Endodermal cell (in vitro differentiated cells): Measurements from ENCODE around the gene ACVR1. TPM values are rescaled to one million over a fixed set of nuclear protein-coding genes. Genes with fewer than 3 reads are reported as not detected.

Source experiments
- DNase-seq: peaks from one replicate; pipeline ENCODE4 v3.0.0-alpha.2; 2017
- H3K27ac ChIP-seq: 2 replicates; pipeline ENCODE4 v1.5.1; 2013; ENCODE audit warnings: mild to moderate bottlenecking, low read depth, low read length, moderate library complexity
- H3K27me3 ChIP-seq: 2 replicates; pipeline ENCODE4 v1.6.1; 2013; ENCODE audit warnings: mild to moderate bottlenecking, low read length, moderate library complexity; ENCODE audit not compliant: insufficient read depth, control insufficient read depth, poor library complexity, severe bottlenecking
- H3K36me3 ChIP-seq: 2 replicates; pipeline ENCODE4 v1.7.0; 2013; ENCODE audit warnings: mild to moderate bottlenecking, low read length, moderate library complexity; ENCODE audit not compliant: control insufficient read depth, insufficient read depth
- H3K4me1 ChIP-seq: one replicate; pipeline ENCODE4 v1.7.0; 2013; ENCODE audit warnings: low read length; ENCODE audit not compliant: control insufficient read depth, insufficient read depth
- H3K4me3 ChIP-seq: 2 replicates; pipeline ENCODE4 v1.5.1; 2013; ENCODE audit warnings: mild to moderate bottlenecking, low read length, moderate library complexity
- H3K9ac ChIP-seq: 2 replicates; pipeline ENCODE4 v1.6.1; 2013; ENCODE audit warnings: mild to moderate bottlenecking, low read length, moderate library complexity; ENCODE audit not compliant: poor library complexity, severe bottlenecking; ENCODE audit errors: extremely low read depth
- H3K9me3 ChIP-seq: 2 replicates; pipeline ENCODE4 v1.6.1; 2013; ENCODE audit warnings: mild to moderate bottlenecking, low read length, moderate library complexity; ENCODE audit not compliant: control insufficient read depth
- H3K27ac Mint-ChIP-seq: 2 replicates; pipeline ENCODE4 v1.8.0; 2020; ENCODE audit warnings: mixed read lengths
- H3K27me3 Mint-ChIP-seq: 2 replicates; pipeline ENCODE4 v1.8.0; 2021; ENCODE audit warnings: mild to moderate bottlenecking, mixed read lengths; ENCODE audit not compliant: insufficient read depth
- H3K36me3 Mint-ChIP-seq: 2 replicates; pipeline ENCODE4 v1.8.0; 2020; ENCODE audit warnings: low read depth, mixed read lengths
- H3K4me1 Mint-ChIP-seq: 2 replicates; pipeline ENCODE4 v1.8.0; 2020; ENCODE audit warnings: mixed read lengths
- H3K4me3 Mint-ChIP-seq: 2 replicates; pipeline ENCODE4 v1.8.0; 2020; ENCODE audit warnings: mild to moderate bottlenecking, moderate library complexity, mixed read lengths
- H3K9me3 Mint-ChIP-seq: 2 replicates; pipeline ENCODE4 v1.8.0; 2020; ENCODE audit warnings: mild to moderate bottlenecking, mixed read lengths
- CTCF ChIP-seq: fragments of 200-600 bp; sonication (generic); conservative IDR thresholded peaks from 2 replicates; pipeline ENCODE4 v1.5.0; 2021; ENCODE audit warnings: antibody characterized with exemption, mild to moderate bottlenecking
- WGBS, 2 experiments: methylation state at CpG; one replicate each; pipeline versions ENCODE4 v1.1.5 to v1.1.7; 2013; ENCODE audit warnings: missing lambda C conversion rate in 2 of 2, mixed read lengths in 1 of 2; ENCODE audit not compliant: insufficient coverage in 1 of 2, insufficient read length in 1 of 2; 5-methylcytosine and 5-hydroxymethylcytosine counted together
- total RNA-seq, 2 donors: library from RNA; stranded (reverse); fragmentation: NEBNext Ultra II Directional in 1 of 2; extraction: Animal tissue kit (Norgen Biotek cat#: 25700) in 1 of 2; gene quantifications; 2 replicates in 1 of 2; 3 replicates in 1 of 2; pipeline ENCODE4 v1.2.1, GENCODE V29; 2021

The ACVR1 gene
- total RNA-seq, 2 donors from 2014 or later = 21.1 to 26.9 TPM

GRCh38 chr2:157866666-157867642 lies 9.2 kb downstream of the ACVR1 start:
- H3K9me3 ChIP-seq = no peaks in the 10 kb centered on the region
- peaks cover 3% of the 10 kb centered on the region for H3K4me1 ChIP-seq
- no peaks in the 10 kb centered on the region for H3K36me3 ChIP-seq
- no peak for DNase-seq
- H3K27me3 Mint-ChIP-seq = no peaks in the 10 kb centered on the region
- peaks cover 2% of the 10 kb centered on the region for H3K36me3 Mint-ChIP-seq
- H3K27ac Mint-ChIP-seq = peak overlapping the region; percentile 7
- H3K4me3 ChIP-seq = peak overlapping the region; percentile 66
- H3K9me3 Mint-ChIP-seq = peaks cover 3% of the 10 kb centered on the region
- no peak overlapping the region for H3K4me3 Mint-ChIP-seq
- no peak overlapping the region for H3K9ac ChIP-seq
- 89 to 91% methylated on average over 3 to 4 of the region's 4 CpGs for WGBS, 2 experiments
- H3K27ac ChIP-seq = no peak overlapping the region
- no peaks in the 10 kb centered on the region for H3K27me3 ChIP-seq
- TF ChIP-seq CTCF = no peak
- peaks cover 41% of the 10 kb centered on the region for H3K4me1 Mint-ChIP-seq

- Mint-ChIP-seq H3K27me3 (no peaks in the 10 kb centered on the region), H3K4me3 (no peak overlapping the region), H3K36me3 (peaks cover 2% of the 10 kb centered on the region), H3K9me3 (peaks cover 3% of the 10 kb centered on the region), H3K27ac (peak overlapping the region; percentile 80), H3K4me1 (peaks cover 36% of the 10 kb centered on the region)
- no peaks in the 10 kb centered on the region for H3K9me3 ChIP-seq
- H3K27me3 ChIP-seq = no peaks in the 10 kb centered on the region
- H3K9ac ChIP-seq = no peak overlapping the region
- TF ChIP-seq CTCF = no peak
- peak overlapping the region; percentile 66 for H3K4me3 ChIP-seq
- H3K27ac ChIP-seq = no peak overlapping the region
- DNase-seq = peak; percentile 57
- no peaks in the 10 kb centered on the region for H3K36me3 ChIP-seq
- peaks cover 2% of the 10 kb centered on the region for H3K4me1 ChIP-seq
- WGBS, 2 experiments = 38 to 53% methylated on average over 3 of the region's 3 CpGs
Observed at GRCh38 chr2:157866202-157866601, 9.9 kb downstream of the ACVR1 start.

- no peak for DNase-seq
- peak overlapping the region; percentile 45 for H3K27ac Mint-ChIP-seq
- Histone ChIP-seq H3K36me3 (no peaks in the 10 kb centered on the region), H3K4me3 (no peak overlapping the region), H3K9me3 (no peaks in the 10 kb centered on the region), H3K4me1 (peaks cover 2% of the 10 kb centered on the region), H3K9ac (no peak overlapping the region), H3K27me3 (no peaks in the 10 kb centered on the region), H3K27ac (no peak overlapping the region)
- H3K27me3 Mint-ChIP-seq = no peaks in the 10 kb centered on the region
- H3K36me3 Mint-ChIP-seq = peaks cover 2% of the 10 kb centered on the region
- H3K4me3 Mint-ChIP-seq = no peak overlapping the region
- peaks cover 31% of the 10 kb centered on the region for H3K4me1 Mint-ChIP-seq
- TF ChIP-seq CTCF = no peak
- peaks cover 3% of the 10 kb centered on the region for H3K9me3 Mint-ChIP-seq
- 83 to 95% methylated on average over 1 to 2 of the region's 2 CpGs for WGBS, 2 experiments
Observed at GRCh38 chr2:157864857-157865430, 11.2 kb downstream of the ACVR1 start.
